Uterus (tissue), 4 donors: ENCODE results near the gene SPATA45. TPM values are rescaled to one million over a fixed set of nuclear protein-coding genes. Genes with fewer than 3 reads are reported as not detected.

Experiments used
- DNase-seq, 2 donors: peaks; one replicate each; pipeline ENCODE4 v3.0.0-alpha.2; 2019 to 2020
- H3K27ac ChIP-seq, 2 donors: fragments of 200-600 bp; sonication (generic); 1 replicate in 1 of 2; 2 replicates in 1 of 2; pipeline ENCODE4 v1.5.1; 2016 to 2018
- H3K27me3 ChIP-seq, 2 donors: fragments of 200-600 bp; sonication (generic); one replicate each; pipeline ENCODE4 v1.5.1; 2018 to 2019; ENCODE audit warnings: control low read depth in 1 of 2
- H3K36me3 ChIP-seq, 2 donors: fragments of 200-600 bp; sonication (generic); one replicate each; pipeline ENCODE4 v1.5.1; 2019; ENCODE audit warnings: control low read depth in 1 of 2
- H3K4me1 ChIP-seq, 2 donors: fragments of 200-600 bp; sonication (generic); one replicate each; pipeline ENCODE4 v1.5.1; 2018 to 2019; ENCODE audit warnings: control low read depth in 1 of 2
- H3K4me3 ChIP-seq, 2 donors: fragments of 200-600 bp; sonication (generic); 1 replicate in 1 of 2; 2 replicates in 1 of 2; pipeline ENCODE4 v1.5.1; 2018 to 2019; ENCODE audit warnings: mild to moderate bottlenecking in 1 of 2
- H3K9me3 ChIP-seq, 2 donors: fragments of 200-600 bp; sonication (generic); one replicate each; pipeline ENCODE4 v1.5.1; 2019; ENCODE audit warnings: control low read depth in 1 of 2
- POLR2A ChIP-seq, 2 donors: fragments of 450-650 bp; IDR thresholded peaks; one replicate each; pipeline ENCODE4 v1.6.1; 2016; ENCODE audit warnings: antibody characterized with exemption in 2 of 2, mild to moderate bottlenecking in 1 of 2, moderate library complexity in 1 of 2
- intact Hi-C: fragments of 100-400 bp; cut with DNase I; formaldehyde crosslinking; loops from one replicate; pipeline ENCODE4 v1.15.1; 2023; ENCODE audit warnings: low total_unique reads
- total RNA-seq, 4 donors: library from RNA; depleted of rRNA in 3 of 4; stranded (reverse); fragments of >200 nt in 3 of 4; gene quantifications; one replicate each; pipeline versions ENCODE4 v1.1.0 to v1.2.4, GENCODE V29; 2014 to 2023
- TF ChIP-seq, protein P1 (sequence below), 4 experiments: fragments of 200-600 bp in 2 of 4; fragments of 450-650 bp in 2 of 4; sonication (generic) in 2 of 4; IDR thresholded peaks; one replicate each; pipeline ENCODE4 v1.5.1; 2016 to 2019; ENCODE audit warnings: antibody characterized with exemption in 4 of 4, mild to moderate bottlenecking in 2 of 4, moderate library complexity in 1 of 4
- donor health status: DM: yes; HTN: yes; CAD: no.

Gene SPATA45
- total RNA-seq, 4 donors from 2014 or later: not detected

DNA sequence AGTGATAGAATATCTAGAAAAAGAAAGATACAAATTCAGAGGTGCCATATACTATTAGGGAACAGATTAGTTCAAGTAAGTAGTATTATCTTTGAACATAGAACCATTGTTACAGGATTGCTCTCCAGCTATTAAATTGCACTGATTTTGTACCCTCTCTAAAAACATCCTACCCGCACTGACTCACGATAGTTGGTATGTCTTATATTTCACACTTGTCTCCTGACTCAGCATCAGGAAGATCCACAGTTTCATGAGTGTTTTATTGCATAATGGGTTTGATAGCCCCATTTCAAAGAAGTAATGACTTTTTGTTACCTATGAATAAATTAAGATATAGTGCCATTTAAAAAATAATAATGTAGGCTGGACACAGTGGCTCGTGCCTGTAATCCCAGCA is 49.8 kb downstream of the SPATA45 start:
- no peak overlapping the region for H3K4me3 ChIP-seq
- no peaks in the 10 kb centered on the region for H3K36me3 ChIP-seq
- DNase-seq: no peak
- no peak for TF ChIP-seq POLR2A (IDR thresholded peaks at IDR 0.05)
- TF ChIP-seq, protein P1, sequence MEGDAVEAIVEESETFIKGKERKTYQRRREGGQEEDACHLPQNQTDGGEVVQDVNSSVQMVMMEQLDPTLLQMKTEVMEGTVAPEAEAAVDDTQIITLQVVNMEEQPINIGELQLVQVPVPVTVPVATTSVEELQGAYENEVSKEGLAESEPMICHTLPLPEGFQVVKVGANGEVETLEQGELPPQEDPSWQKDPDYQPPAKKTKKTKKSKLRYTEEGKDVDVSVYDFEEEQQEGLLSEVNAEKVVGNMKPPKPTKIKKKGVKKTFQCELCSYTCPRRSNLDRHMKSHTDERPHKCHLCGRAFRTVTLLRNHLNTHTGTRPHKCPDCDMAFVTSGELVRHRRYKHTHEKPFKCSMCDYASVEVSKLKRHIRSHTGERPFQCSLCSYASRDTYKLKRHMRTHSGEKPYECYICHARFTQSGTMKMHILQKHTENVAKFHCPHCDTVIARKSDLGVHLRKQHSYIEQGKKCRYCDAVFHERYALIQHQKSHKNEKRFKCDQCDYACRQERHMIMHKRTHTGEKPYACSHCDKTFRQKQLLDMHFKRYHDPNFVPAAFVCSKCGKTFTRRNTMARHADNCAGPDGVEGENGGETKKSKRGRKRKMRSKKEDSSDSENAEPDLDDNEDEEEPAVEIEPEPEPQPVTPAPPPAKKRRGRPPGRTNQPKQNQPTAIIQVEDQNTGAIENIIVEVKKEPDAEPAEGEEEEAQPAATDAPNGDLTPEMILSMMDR (IDR thresholded peaks at IDR 0.05): no peak
- intact Hi-C loops: no loop called here
- no peaks in the 10 kb centered on the region for H3K27me3 ChIP-seq
- no peaks in the 10 kb centered on the region for H3K9me3 ChIP-seq
- H3K4me1 ChIP-seq: no peaks in the 10 kb centered on the region
- H3K27ac ChIP-seq: no peak overlapping the region

DNA sequence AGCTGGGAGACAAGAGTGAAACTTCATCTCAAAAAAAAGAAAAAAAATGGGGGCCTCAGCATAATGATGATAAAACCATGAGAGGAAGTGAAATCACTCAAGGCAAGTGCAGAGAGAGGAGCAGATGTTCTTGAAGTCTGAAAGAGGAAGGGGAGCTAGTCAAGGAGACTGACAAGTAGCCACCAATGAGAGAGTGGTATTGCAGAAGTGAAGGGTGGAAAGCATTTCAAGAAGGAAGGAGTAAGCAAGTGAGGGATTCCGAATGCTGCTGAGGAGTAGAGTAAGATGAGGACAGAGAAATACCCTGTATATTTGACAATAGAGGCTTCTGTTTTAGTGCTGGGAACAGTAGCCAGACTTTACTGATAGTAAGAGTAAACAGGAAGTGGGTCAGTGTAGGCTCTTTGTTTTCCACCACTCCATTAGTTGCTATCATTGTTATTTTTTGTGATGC is 52.9 kb downstream of the SPATA45 start:
- intact Hi-C loops: no loop called here
- no peaks in the 10 kb centered on the region for H3K27me3 ChIP-seq

DNA sequence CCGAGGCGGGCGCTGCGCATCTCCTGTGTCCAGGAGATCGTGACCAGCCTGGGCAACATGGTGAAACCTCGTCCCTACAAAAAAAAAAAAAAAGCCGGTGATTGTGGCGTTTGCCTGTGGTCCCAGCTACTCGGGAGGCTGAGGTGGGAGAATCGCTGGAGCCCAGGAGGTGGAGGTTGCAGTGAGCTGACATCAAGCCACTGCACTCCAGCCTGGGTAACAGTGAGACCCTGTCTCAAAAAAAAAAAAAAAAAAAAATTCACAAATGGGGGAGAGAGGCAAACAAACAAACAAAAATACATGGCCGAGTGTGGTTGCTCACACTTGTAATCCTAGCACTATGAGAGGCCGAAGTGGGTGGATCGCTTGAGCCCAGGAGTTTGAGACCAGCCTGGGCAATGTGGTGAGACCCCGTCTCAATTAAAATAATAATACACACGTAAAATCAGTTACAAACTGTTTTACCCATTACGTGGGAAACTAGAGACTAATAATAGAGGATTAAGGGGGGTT is 55.0 kb downstream of the SPATA45 start:
- peak overlapping the region; percentile 80 to 83 for H3K4me3 ChIP-seq
- intact Hi-C loops: no loop called here
- DNase-seq: no peak
- no peaks in the 10 kb centered on the region for H3K27me3 ChIP-seq
- H3K4me1 ChIP-seq: peaks cover 0 to 16% of the 10 kb centered on the region in 2 donors
- no peaks in the 10 kb centered on the region for H3K9me3 ChIP-seq
- H3K36me3 ChIP-seq: no peaks in the 10 kb centered on the region
- H3K27ac ChIP-seq: peak overlapping the region; percentile 89 to 91
- no peak for TF ChIP-seq POLR2A (IDR thresholded peaks at IDR 0.05)
- TF ChIP-seq, protein P1 (IDR thresholded peaks at IDR 0.05): no peak

More for the DNA sequence above, 52.9 kb downstream of the SPATA45 start:
- no peak for DNase-seq
- Histone ChIP-seq H3K27ac (no peak overlapping the region), H3K4me1 (peaks cover 0 to 11% of the 10 kb centered on the region in 2 donors), H3K4me3 (no peak overlapping the region), H3K9me3 (no peaks in the 10 kb centered on the region), H3K36me3 (no peaks in the 10 kb centered on the region)
- TF ChIP-seq, protein P1 (IDR thresholded peaks at IDR 0.05): no peak
- no peak for TF ChIP-seq POLR2A (IDR thresholded peaks at IDR 0.05)

DNA sequence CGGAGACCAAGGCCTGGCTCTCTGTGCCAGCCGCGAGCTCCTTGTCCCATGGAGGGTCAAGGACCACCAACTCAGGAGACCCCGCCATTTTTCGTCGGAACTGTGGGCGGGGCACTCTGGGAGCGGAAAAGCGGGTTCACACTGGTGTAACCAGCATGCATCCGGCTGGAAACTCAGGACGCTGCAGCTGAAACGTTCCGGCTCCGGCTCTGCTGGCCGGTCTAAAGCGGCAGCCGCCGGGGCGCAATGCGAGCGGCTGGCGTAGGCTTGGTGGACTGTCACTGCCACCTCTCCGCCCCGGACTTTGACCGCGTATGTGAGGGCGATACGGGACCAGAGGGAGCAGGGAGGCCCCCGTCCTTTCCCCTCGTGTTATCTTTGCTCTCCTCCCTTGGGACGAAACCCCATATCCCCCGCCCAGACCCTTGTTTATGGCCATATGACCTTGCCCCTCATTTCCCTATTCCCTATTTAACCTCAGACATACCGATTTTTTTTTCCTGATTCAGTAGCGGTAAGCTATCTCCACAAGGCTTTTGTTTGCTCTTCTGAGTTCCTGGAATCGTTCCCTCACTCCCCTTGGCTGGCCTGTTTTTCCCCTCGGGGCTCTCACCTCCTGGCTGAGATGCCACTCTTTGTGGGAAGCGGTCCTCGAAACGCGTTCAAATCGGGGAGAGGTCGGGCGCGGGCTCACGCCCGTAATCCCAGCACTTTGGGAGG is 55.6 kb downstream of the SPATA45 start, which contains the start of the genes NSL1 and TATDN3:
Gene NSL1, minus strand, starts transcription at position 102 of the 720 bp plus-strand sequence. Its CDS starts 14 bp downstream, at position 88.
Gene TATDN3, plus strand, starts transcription at position 219 of the 720 bp plus-strand sequence. Its CDS starts 28 bp downstream, at position 247.
- peaks cover 0 to 16% of the 10 kb centered on the region in 2 donors for H3K4me1 ChIP-seq
- peak; percentile 82 to 94 for DNase-seq
- H3K27ac ChIP-seq: peak within 1 kb of the TSS; percentile 89 to 91
- no peaks in the 10 kb centered on the region for H3K9me3 ChIP-seq
- TF ChIP-seq, protein P1 (IDR thresholded peaks at IDR 0.05): peak in 1 of 4 experiments; percentile 8
- peak; percentile 50 to 66 for TF ChIP-seq POLR2A (IDR thresholded peaks at IDR 0.05)
- H3K36me3 ChIP-seq: no peaks in the 10 kb centered on the region
- no peaks in the 10 kb centered on the region for H3K27me3 ChIP-seq
- H3K4me3 ChIP-seq: peak within 1 kb of the TSS; percentile 80 to 83
- intact Hi-C loops: no loop called here

DNA sequence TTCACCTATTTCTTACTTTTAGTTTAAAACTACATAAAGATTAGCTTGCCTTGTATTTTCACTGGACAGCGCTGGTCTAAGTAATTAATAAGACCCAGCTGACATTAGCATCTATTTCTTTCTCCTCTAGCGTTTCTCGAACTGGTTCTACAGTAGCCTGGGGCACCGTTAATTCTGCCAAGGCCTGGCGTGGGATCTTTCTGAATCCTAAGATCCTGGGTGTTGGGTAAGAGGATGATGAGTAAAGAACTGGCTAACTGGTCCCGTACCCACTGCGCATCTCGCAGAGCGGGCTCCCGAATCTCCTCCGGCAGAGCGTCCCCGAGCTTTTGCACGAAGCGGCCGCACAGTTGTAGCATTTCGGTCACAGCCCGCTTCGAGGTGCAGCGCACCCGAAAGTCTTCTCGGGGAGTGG is 56.2 kb downstream of the SPATA45 start:
- Histone ChIP-seq H3K9me3 (no peaks in the 10 kb centered on the region), H3K27me3 (no peaks in the 10 kb centered on the region), H3K4me3 (peak overlapping the region; percentile 80 to 83), H3K4me1 (peaks cover 0 to 16% of the 10 kb centered on the region in 2 donors), H3K27ac (peak overlapping the region; percentile 89 to 91), H3K36me3 (no peaks in the 10 kb centered on the region)
- intact Hi-C loops: no loop called here
- no peak for TF ChIP-seq POLR2A (IDR thresholded peaks at IDR 0.05)
- TF ChIP-seq, protein P1 (IDR thresholded peaks at IDR 0.05): no peak
- no peak for DNase-seq
